ENCODE data around the gene NABP1. TPM values are rescaled to one million over a fixed set of nuclear protein-coding genes. Genes with fewer than 3 reads are reported as not detected.

Gene NABP1
- polyA plus RNA-seq, 1 of the 3 experiments (the other 2 are of a cell fraction) = 19.1 TPM

GRCh38 chr2:191679818-191680600, 2.1 kb downstream of the NABP1 start (continued):
- TF ChIP-seq ZBTB33 (IDR thresholded peaks at IDR 0.05; ENCODE audit: borderline replicate concordance, low read depth) = no peak
- TF ChIP-seq NRF1 (IDR thresholded peaks at IDR 0.05; ENCODE audit: low read depth, low read length) = no peak

- no peaks in the 10 kb centered on the region for H3K9me2 ChIP-seq
- H3K27me3 ChIP-seq (ENCODE audit: insufficient read depth) = no peaks in the 10 kb centered on the region
- H3K4me1 ChIP-seq (ENCODE audit: control insufficient read depth in 1 of 2, insufficient read depth in 2 of 2, low read depth in 1 of 2, low read length in 1 of 2) = peaks cover 0 to 23% of the 10 kb centered on the region in 2 experiments
- no peak for DNase-seq
- peak overlapping the region; percentile 96 for H3K9ac ChIP-seq
- no peaks in the 10 kb centered on the region for H3K9me3 ChIP-seq
- peaks cover 37 to 51% of the 10 kb centered on the region in 2 experiments for H3K36me3 ChIP-seq (replicated peaks in 1 of 2; ENCODE audit: control insufficient read depth in 1 of 2, insufficient read depth in 2 of 2, low read length in 1 of 2)
- H3F3A ChIP-seq (replicated peaks; ENCODE audit: insufficient read depth) = peaks cover 48% of the 10 kb centered on the region
- WGBS (ENCODE audit: low lambda C conversion rate) = 6% methylated on average over 1 of the region's 1 CpG
- H4K20me1 ChIP-seq (ENCODE audit: insufficient read depth) = no peaks in the 10 kb centered on the region
- peak overlapping the region; percentile 88 for H3K4me2 ChIP-seq
- H3K4me3 ChIP-seq (ENCODE audit: low read depth in 2 of 2, low read length in 1 of 2) = peak overlapping the region; percentile 87 to 88; a peak in 3 of 4 replicates
- no peak overlapping the region; the same call in 1 of the 2 replicates for H2AFZ ChIP-seq (ENCODE audit: low read depth)
- ChIA-PET POLR2A (no interaction called here), CTCF (interaction anchor here (1.1 to 2.4 kb wide), 3 partner anchors 11 to 482 kb away, joined by 3 to 11 read pairs (median 5); no protein-coding TSS in a partner anchor)
- no peak for TF ChIP-seq NFIC (IDR thresholded peaks at IDR 0.05; ENCODE audit: borderline replicate concordance)
- TF ChIP-seq GATA2 (CRISPR knock-in tag; IDR thresholded peaks at IDR 0.05) = no peak
- peaks cover 75% of the 10 kb centered on the region for H3K79me2 ChIP-seq (ENCODE audit: insufficient read depth)
- H3K27ac ChIP-seq (ENCODE audit: low read depth in 2 of 2, low read length in 1 of 2) = peak overlapping the region in 1 of 2 experiments; percentile 92; a peak in 2 of 4 replicates
Observed at GRCh38 chr2:191680639-191681038, 2.7 kb downstream of the NABP1 start.

GRCh38 chr2:191682126-191682525, 4.2 kb downstream of the NABP1 start:
- H3K4me1 ChIP-seq (ENCODE audit: control insufficient read depth in 1 of 2, insufficient read depth in 2 of 2, low read depth in 1 of 2, low read length in 1 of 2) = peaks cover 0 to 22% of the 10 kb centered on the region in 2 experiments; a peak in 3 of 4 replicates
- TF ChIP-seq JUND (IDR thresholded peaks at IDR 0.05) = peak; percentile 30; the same call in 1 of the 2 replicates
- TF ChIP-seq NFIC (IDR thresholded peaks at IDR 0.05; ENCODE audit: borderline replicate concordance) = no peak
- 0 out of 2 replicates have a peak, but pooled peaks have one; percentile 42 for TF ChIP-seq FOSL2 (IDR thresholded peaks at IDR 0.05; ENCODE audit: borderline replicate concordance, low read depth)
- peak overlapping the region; percentile 35 for H3K9ac ChIP-seq
- POLR2A ChIA-PET = no interaction called here
- 78% methylated on average over 6 of the region's 6 CpGs for WGBS (ENCODE audit: low lambda C conversion rate)
- H3K4me3 ChIP-seq (ENCODE audit: low read depth in 2 of 2, low read length in 1 of 2) = peak overlapping the region in 1 of 2 experiments; percentile 13; a peak in 2 of 4 replicates
- no peaks in the 10 kb centered on the region for H3K27me3 ChIP-seq (ENCODE audit: insufficient read depth)
- H3K4me2 ChIP-seq = peak overlapping the region; percentile 88
- no peaks in the 10 kb centered on the region for H3K9me2 ChIP-seq
- H3K79me2 ChIP-seq (ENCODE audit: insufficient read depth) = peaks cover 86% of the 10 kb centered on the region
- no peaks in the 10 kb centered on the region for H4K20me1 ChIP-seq (ENCODE audit: insufficient read depth)
- H3K27ac ChIP-seq (ENCODE audit: low read depth in 2 of 2, low read length in 1 of 2) = peak overlapping the region in 1 of 2 experiments; percentile 92; a peak in 2 of 4 replicates
- peaks cover 61% of the 10 kb centered on the region for H3F3A ChIP-seq (replicated peaks; ENCODE audit: insufficient read depth)
- H2AFZ ChIP-seq (ENCODE audit: low read depth) = no peak overlapping the region
- H3K36me3 ChIP-seq (replicated peaks in 1 of 2; ENCODE audit: control insufficient read depth in 1 of 2, insufficient read depth in 2 of 2, low read length in 1 of 2) = peaks cover 52 to 65% of the 10 kb centered on the region in 2 experiments
- CTCF ChIA-PET = interaction anchor here (0.9 to 2.4 kb wide), 3 partner anchors 9 to 180 kb away, joined by 3 to 11 read pairs (median 3); no protein-coding TSS in a partner anchor
- no peaks in the 10 kb centered on the region for H3K9me3 ChIP-seq
- no peak for DNase-seq
